HepG2 (cell line): ENCODE results near the gene KAZN. TPM values are rescaled to one million over a fixed set of nuclear protein-coding genes. Genes with fewer than 3 reads are reported as not detected.

ENCODE experiments used
- ATAC-seq: fragments of 200-7000 bp; cut with Tn5 transposase; 3 replicates; pipeline ENCODE4 v1.9.1; 2020; ENCODE audit warnings: mild to moderate bottlenecking, moderate library complexity
- BruUV-seq: library from RNA; stranded (reverse); fragments of 400-500 nt; replicated peaks from 2 replicates; lab custom pipeline; 2021; lab: Mats Ljungman, UMichigan
- CTCF ChIA-PET: fragments of 300-600 bp; formaldehyde crosslinking; extraction: SDS; loops from one replicate; lab custom pipeline; 2021; ENCODE audit warnings: low total read pairs, inconsistent platforms, low intra/inter-chr PET ratio; lab: Yijun Ruan, JAX
- POLR2A ChIA-PET: fragments of 350-600 bp; sonication (Branson Sonifier 250); formaldehyde crosslinking; loops from one replicate; lab custom pipeline; 2020; ENCODE audit warnings: antibody characterized with exemption, inconsistent platforms; lab: Yijun Ruan, JAX
- DNase-seq: peaks from one replicate; pipeline ENCODE4 v3.0.0-alpha.2; 2015; ENCODE audit warnings: low spot score
- FAIRE-seq: peaks from 3 replicates; lab custom pipeline; 2011; peaks lifted over from hg19 to GRCh38; lab: Jason Lieb, UNC
- H2AFZ ChIP-seq: one replicate; pipeline ENCODE4 v1.6.1; 2011; ENCODE audit warnings: low read length, inconsistent platforms
- H3K27ac ChIP-seq: fragments of 300-600 bp; 3 replicates; pipeline ENCODE4 v1.8.0; 2011; ENCODE audit warnings: mixed run types, mild to moderate bottlenecking, mixed read lengths, low read length, inconsistent platforms; ENCODE audit not compliant: insufficient read depth; ENCODE audit errors: extremely low read length
- H3K27me3 ChIP-seq, 2 experiments: fragments of 200-600 bp in 1 of 2; 2 replicates in 1 of 2; 3 replicates in 1 of 2; pipeline versions ENCODE4 v1.6.0 to v1.8.0; 2011; ENCODE audit warnings: low read length in 2 of 2, mild to moderate bottlenecking in 2 of 2, moderate library complexity in 2 of 2, inconsistent platforms in 1 of 2; ENCODE audit not compliant: insufficient read depth in 2 of 2, control insufficient read depth in 1 of 2
- H3K36me3 ChIP-seq, 2 experiments: fragments of 200-600 bp in 1 of 2; replicated peaks in 1 of 2; 2 replicates in 1 of 2; 3 replicates in 1 of 2; pipeline versions ENCODE4 v1.5.1 to v1.8.0; 2011; ENCODE audit warnings: low read length in 2 of 2, inconsistent platforms in 1 of 2; ENCODE audit not compliant: insufficient read depth in 2 of 2, control insufficient read depth in 1 of 2
- H3K4me1 ChIP-seq: 2 replicates; pipeline ENCODE4 v1.5.1; 2012; ENCODE audit warnings: low read length, inconsistent platforms; ENCODE audit not compliant: insufficient read depth
- H3K4me2 ChIP-seq: 2 replicates; pipeline ENCODE4 v1.6.0; 2011; ENCODE audit warnings: low read depth, low read length, inconsistent platforms
- H3K4me3 ChIP-seq, 3 experiments: fragments of 200-600 bp in 1 of 3; sonication (generic), shearing (Covaris generic) in 1 of 3; replicated peaks in 1 of 3; 2 replicates each; pipeline ENCODE4 v1.5.1; 2011 to 2016; ENCODE audit warnings: low read length in 3 of 3, inconsistent platforms in 2 of 3, low read depth in 2 of 3, mild to moderate bottlenecking in 2 of 3, control low read depth in 1 of 3, mixed read lengths in 1 of 3; ENCODE audit not compliant: insufficient read depth in 1 of 3
- H3K79me2 ChIP-seq: one replicate; pipeline ENCODE4 v1.6.1; 2011; ENCODE audit warnings: low read length, inconsistent platforms; ENCODE audit not compliant: insufficient read depth
- H3K9ac ChIP-seq: 2 replicates; pipeline ENCODE4 v1.6.0; 2011; ENCODE audit warnings: mild to moderate bottlenecking, low read depth, low read length, inconsistent platforms; ENCODE audit not compliant: insufficient read depth
- H3K9me3 ChIP-seq: 2 replicates; pipeline ENCODE4 v1.5.1; 2012; ENCODE audit warnings: mild to moderate bottlenecking, low read length
- H4K20me1 ChIP-seq: 2 replicates; pipeline ENCODE4 v1.6.0; 2011; ENCODE audit warnings: inconsistent platforms, mild to moderate bottlenecking, low read length, moderate library complexity; ENCODE audit not compliant: insufficient read depth
- CCDC6 ChIP-seq: sonication (generic); formaldehyde crosslinking; IDR thresholded peaks from 2 replicates; pipeline ENCODE4 v1.8.1; 2022; ENCODE audit warnings: mild to moderate bottlenecking, missing genetic modification reagents, moderate library complexity
- JARID2 ChIP-seq: sonication (generic); formaldehyde crosslinking; IDR thresholded peaks from 2 replicates; pipeline ENCODE4 v1.8.1; 2023; ENCODE audit warnings: missing genetic modification reagents, inconsistent platforms; ENCODE audit not compliant: insufficient replicate concordance
- PAF1 ChIP-seq: IDR thresholded peaks from 2 replicates; pipeline ENCODE4 v1.6.1; 2016; ENCODE audit warnings: missing genetic modification reagents, missing compliant biosample characterization
- RNF2 ChIP-seq: fragments of 450-650 bp; conservative IDR thresholded peaks from 2 replicates; pipeline ENCODE4 v1.6.1; 2016; ENCODE audit warnings: low read depth
- ZKSCAN5 ChIP-seq: sonication (generic); formaldehyde crosslinking; IDR thresholded peaks from 2 replicates; pipeline ENCODE4 v1.5.1; 2020; ENCODE audit warnings: mild to moderate bottlenecking, missing genetic modification reagents
- ZNF562 ChIP-seq: sonication (generic); formaldehyde crosslinking; IDR thresholded peaks from 2 replicates; pipeline ENCODE4 v1.8.0; 2022; ENCODE audit warnings: missing genetic modification reagents, borderline replicate concordance
- ZNF577 ChIP-seq: sonication (generic); formaldehyde crosslinking; IDR thresholded peaks from 2 replicates; pipeline ENCODE4 v1.4.0; 2020; ENCODE audit warnings: mild to moderate bottlenecking, low read depth, missing genetic modification reagents, borderline replicate concordance
- ZNF766 ChIP-seq: sonication (generic); formaldehyde crosslinking; IDR thresholded peaks from 2 replicates; pipeline ENCODE4 v1.5.0; 2020; ENCODE audit warnings: missing genetic modification reagents, borderline replicate concordance
- WGBS: methylation state at CpG from one replicate; pipeline ENCODE4 v1.1.6; 2017; ENCODE audit warnings: low lambda C conversion rate; 5-methylcytosine and 5-hydroxymethylcytosine counted together
- in situ Hi-C: cut with HindIII; loops from 2 replicates; pipeline ENCODE4 v1.10.0; 2017; ENCODE audit warnings: low pct_unique_long_range_greater_than_20kb; ENCODE audit not compliant: extremely low pct_ligation_motif_present
- intact Hi-C: fragments of 100-400 bp; cut with micrococcal nuclease; formaldehyde crosslinking; loops from one replicate; pipeline ENCODE4 v1.10.0; 2022; ENCODE audit not compliant: unreplicated experiment
- polyA plus RNA-seq, 8 experiments: library from polyadenylated mRNA; depleted of rRNA in 3 of 8; stranded (reverse) in 7 of 8; unstranded in 1 of 8; fragments of >200 nt; fragmentation: Illumina TruSeq in 4 of 8; extraction: Trizol in 4 of 8; gene quantifications; 2 replicates each; pipeline versions ENCODE4 v1.2.1 to v1.2.3, GENCODE V29; 2011 to 2016; ENCODE audit warnings: low read depth in 4 of 8, missing spikeins in 1 of 8, mixed read lengths in 1 of 8; ENCODE audit not compliant: insufficient read depth in 1 of 8
- total RNA-seq, 5 experiments: library from RNA; depleted of rRNA; stranded (reverse); fragments of >200 nt; fragmentation: Illumina TruSeq; extraction: Trizol; gene quantifications; 2 replicates each; pipeline ENCODE4 v1.2.3, GENCODE V29; 2016; ENCODE audit warnings: low read depth in 1 of 5
- TF ChIP-seq, protein P1 (sequence below): sonication (generic); formaldehyde crosslinking; IDR thresholded peaks from 2 replicates; pipeline ENCODE4 v1.8.0; 2023; ENCODE audit warnings: mild to moderate bottlenecking, missing genetic modification reagents
- TF ChIP-seq, protein P2 (sequence below): sonication (generic); formaldehyde crosslinking; IDR thresholded peaks from 2 replicates; pipeline ENCODE4 v1.5.0; 2020; ENCODE audit warnings: missing genetic modification reagents
- TF ChIP-seq, protein P3 (sequence below), 2 experiments: fragments of 450-650 bp in 1 of 2; sonication (generic) in 1 of 2; formaldehyde crosslinking; IDR thresholded peaks; 2 replicates each; pipeline versions ENCODE4 v1.5.0 to v1.8.0; 2020 to 2022; ENCODE audit warnings: mild to moderate bottlenecking in 1 of 2, missing genetic modification reagents in 1 of 2

Gene KAZN
- total and polyA plus RNA-seq, 2 of the 13 experiments (the other 11 are each of a cell fraction or from before 2014, with no cell fraction given), result 10.4 to 13.5 TPM

DNA sequence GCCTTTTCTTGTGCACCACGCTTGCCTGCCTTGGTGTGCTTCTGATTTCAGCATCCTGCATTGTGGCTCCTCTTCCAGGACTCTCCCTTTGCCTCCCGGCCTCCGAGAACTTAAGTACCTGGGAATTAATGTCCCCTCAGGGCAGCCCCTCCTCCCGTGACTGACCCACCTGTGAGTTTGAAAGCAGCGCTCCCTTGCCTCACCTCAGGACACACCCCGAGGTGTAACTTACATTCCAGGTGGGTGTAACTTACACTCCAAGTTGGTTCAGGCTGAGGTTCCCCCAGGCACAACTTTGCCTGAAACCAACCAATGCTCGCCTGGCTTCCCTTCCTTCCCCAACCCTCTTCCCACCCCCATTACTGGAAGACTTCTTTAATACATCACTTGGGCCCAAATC, 161.4 kb downstream of the KAZN start:
- no peak for TF ChIP-seq ZNF766
- no peak for TF ChIP-seq ZNF577 (CRISPR knock-in tag)
- no peak for TF ChIP-seq PAF1
- TF ChIP-seq, protein P1, sequence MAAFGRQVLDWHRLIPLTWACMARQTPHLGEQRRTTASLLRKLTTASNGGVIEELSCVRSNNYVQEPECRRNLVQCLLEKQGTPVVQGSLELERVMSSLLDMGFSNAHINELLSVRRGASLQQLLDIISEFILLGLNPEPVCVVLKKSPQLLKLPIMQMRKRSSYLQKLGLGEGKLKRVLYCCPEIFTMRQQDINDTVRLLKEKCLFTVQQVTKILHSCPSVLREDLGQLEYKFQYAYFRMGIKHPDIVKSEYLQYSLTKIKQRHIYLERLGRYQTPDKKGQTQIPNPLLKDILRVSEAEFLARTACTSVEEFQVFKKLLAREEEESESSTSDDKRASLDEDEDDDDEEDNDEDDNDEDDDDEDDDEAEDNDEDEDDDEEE (CRISPR knock-in tag), result no peak
- TF ChIP-seq ZKSCAN5, result no peak
- TF ChIP-seq, protein P2, sequence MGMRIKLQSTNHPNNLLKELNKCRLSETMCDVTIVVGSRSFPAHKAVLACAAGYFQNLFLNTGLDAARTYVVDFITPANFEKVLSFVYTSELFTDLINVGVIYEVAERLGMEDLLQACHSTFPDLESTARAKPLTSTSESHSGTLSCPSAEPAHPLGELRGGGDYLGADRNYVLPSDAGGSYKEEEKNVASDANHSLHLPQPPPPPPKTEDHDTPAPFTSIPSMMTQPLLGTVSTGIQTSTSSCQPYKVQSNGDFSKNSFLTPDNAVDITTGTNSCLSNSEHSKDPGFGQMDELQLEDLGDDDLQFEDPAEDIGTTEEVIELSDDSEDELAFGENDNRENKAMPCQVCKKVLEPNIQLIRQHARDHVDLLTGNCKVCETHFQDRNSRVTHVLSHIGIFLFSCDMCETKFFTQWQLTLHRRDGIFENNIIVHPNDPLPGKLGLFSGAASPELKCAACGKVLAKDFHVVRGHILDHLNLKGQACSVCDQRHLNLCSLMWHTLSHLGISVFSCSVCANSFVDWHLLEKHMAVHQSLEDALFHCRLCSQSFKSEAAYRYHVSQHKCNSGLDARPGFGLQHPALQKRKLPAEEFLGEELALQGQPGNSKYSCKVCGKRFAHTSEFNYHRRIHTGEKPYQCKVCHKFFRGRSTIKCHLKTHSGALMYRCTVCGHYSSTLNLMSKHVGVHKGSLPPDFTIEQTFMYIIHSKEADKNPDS (CRISPR knock-in tag), result no peak
- TF ChIP-seq ZNF562 (CRISPR knock-in tag), result no peak
- TF ChIP-seq CCDC6 (CRISPR knock-in tag), result no peak
- no peak for TF ChIP-seq JARID2 (CRISPR knock-in tag)
- TF ChIP-seq, protein P3, sequence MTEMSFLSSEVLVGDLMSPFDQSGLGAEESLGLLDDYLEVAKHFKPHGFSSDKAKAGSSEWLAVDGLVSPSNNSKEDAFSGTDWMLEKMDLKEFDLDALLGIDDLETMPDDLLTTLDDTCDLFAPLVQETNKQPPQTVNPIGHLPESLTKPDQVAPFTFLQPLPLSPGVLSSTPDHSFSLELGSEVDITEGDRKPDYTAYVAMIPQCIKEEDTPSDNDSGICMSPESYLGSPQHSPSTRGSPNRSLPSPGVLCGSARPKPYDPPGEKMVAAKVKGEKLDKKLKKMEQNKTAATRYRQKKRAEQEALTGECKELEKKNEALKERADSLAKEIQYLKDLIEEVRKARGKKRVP (CRISPR knock-in tag; IDR thresholded peaks at IDR 0.05), result no peak
- no peak for TF ChIP-seq RNF2
- no peaks in the 10 kb centered on the region for H3K79me2 ChIP-seq
- 10% methylated on average over 7 of the region's 7 CpGs for WGBS

More for the DNA sequence above, 161.4 kb downstream of the KAZN start:
- Histone ChIP-seq H3K27ac (no peak overlapping the region), H3K4me1 (no peaks in the 10 kb centered on the region), H2AFZ (no peak overlapping the region), H3K27me3 (peaks cover 7 to 68% of the 10 kb centered on the region in 2 experiments; a peak in 4 of 5 replicates), H4K20me1 (no peaks in the 10 kb centered on the region), H3K9ac (no peak overlapping the region), H3K9me3 (no peaks in the 10 kb centered on the region), H3K4me3 (no peak overlapping the region), H3K4me2 (no peak overlapping the region), H3K36me3 (no peaks in the 10 kb centered on the region)
- CTCF ChIA-PET, result no interaction called here
- POLR2A ChIA-PET, result no interaction called here
- ATAC-seq (no peak), FAIRE-seq (no peak), DNase-seq (no peak)
- intact Hi-C loops, result loop anchor here (1.0 kb wide), 1 partner anchor 16 kb away; no protein-coding TSS in a partner anchor
- in situ Hi-C loops, result no loop called here
- BruUV-seq, result no TSS peak
